Renal pelvis (tissue), 4 donors: ENCODE results near the gene PTGDR2. TPM values are rescaled to one million over a fixed set of nuclear protein-coding genes. Genes with fewer than 3 reads are reported as not detected.

ENCODE experiments used
- DNase-seq: peaks from one replicate; pipeline ENCODE4 v3.0.0-alpha.2; 2013
- polyA plus RNA-seq, 3 donors: library from polyadenylated mRNA; unstranded; fragments of 120-200 nt; gene quantifications; one replicate each; pipeline ENCODE4 v1.2.1, GENCODE V29; 2013; ENCODE audit not compliant: insufficient read length in 3 of 3

PTGDR2 gene
- polyA plus RNA-seq, 3 donors = 0.16 to 0.34 (median 0.24) TPM

DNA sequence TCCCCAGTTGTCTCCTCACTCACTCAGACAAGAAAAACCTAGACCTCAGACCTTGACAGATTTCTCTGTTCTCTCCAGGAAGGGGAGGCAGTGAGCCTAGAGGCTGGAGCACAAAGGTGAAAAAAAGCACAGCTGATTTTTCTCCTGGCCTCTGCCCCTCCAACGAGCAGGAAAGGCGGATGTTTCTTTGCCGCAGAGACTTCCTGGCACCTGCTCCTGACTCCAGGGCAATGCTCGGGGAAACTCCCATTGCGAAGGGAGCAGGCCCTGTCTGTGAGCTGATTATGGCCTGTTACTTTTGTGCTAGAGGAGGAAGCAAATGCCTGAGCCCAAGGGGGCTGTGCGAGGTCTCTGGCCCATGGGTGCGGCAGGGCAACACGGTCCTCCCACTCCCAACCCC is 45.2 kb downstream of the PTGDR2 start:
- no peak for DNase-seq

GRCh38 chr11:60810151-60810550 is 45.6 kb downstream of the PTGDR2 start:
- no peak for DNase-seq

- no peak for DNase-seq
Measured at GRCh38 chr11:60809691-60810090, 46.1 kb downstream of the PTGDR2 start.

DNA sequence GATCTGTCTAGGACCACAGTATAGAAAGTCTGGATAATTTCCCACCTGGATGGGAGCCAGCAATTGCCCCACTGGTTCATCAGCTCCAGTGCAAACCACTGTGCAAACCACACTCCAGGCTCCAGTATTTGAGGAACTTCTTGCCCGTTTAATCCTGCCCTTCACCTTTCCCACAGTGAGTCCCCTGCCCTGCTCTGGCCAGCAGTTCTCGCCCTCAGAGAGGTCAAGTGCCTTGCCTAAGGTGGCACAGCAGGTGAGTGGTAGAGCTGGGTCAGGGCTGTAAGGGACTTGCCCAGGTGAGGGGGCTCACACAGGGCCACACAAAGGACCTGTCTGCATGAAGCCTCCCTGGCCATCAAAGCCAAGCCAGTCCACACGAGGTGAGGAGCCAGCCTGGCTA is 46.5 kb downstream of the PTGDR2 start:
- DNase-seq = no peak

DNA sequence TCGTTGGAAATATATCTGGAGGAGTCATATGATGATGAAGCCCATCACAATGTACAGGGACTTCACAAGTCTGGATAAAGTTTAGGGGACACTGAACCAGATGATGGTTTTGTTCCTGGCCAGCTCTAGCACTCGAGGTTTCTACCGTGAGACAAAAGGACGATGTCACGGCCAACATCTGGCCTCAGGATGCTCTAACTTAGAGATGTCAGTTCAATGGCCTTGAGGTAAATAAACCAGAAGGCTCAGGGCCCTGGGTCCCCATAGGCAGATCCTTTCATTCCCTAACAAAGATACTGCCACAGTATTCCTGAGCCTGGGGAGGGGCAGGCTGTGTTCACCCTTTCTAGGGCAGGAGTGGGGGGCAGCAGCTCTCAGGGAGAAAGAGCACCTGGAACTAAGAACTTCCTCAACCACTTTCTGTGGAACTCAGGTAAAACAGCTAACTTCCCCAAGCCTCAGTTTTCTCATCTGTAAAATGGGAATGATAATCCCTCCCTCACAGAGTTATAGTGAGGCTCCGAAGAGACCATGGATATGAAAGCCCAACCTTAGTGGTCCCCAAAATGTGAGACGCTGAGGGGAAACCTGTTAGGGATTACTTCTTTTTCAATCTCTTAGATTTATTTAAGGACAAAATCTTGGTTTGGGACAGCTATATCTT is 52.3 kb downstream of the PTGDR2 start:
- DNase-seq = no peak

DNA sequence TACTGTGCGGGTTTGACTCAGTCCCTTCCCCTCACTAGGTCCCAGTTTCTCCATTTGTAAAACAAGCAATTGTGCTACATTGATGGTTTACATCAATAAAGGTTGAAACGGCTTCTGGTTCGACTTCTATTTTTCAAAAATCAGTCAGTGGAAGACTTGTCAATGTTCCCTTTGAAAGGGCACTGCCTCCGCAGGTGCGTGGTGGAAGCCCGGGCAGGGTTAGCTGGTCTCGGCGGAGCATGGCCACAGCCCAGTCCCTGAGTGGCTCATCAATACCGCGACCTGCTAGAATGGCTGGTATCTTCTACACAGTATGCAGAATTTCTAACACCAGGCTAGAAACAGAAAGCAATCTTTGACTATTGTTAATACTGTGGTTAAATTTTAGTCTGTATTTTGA is 54.6 kb downstream of the PTGDR2 start:
- DNase-seq = no peak

Other genes starting within 250 kb of the PTGDR2 start
- gene MS4A8, start 156.3 kb downstream of the PTGDR2 start, polyA plus RNA-seq = under 1 TPM in 1 of 3 donors, not detected in 2; 0.06 TPM
- gene MS4A18, start 131.2 kb downstream of the PTGDR2 start, polyA plus RNA-seq = not detected
- not detected for gene MS4A15, start 99.1 kb downstream of the PTGDR2 start, polyA plus RNA-seq
- under 1 TPM; 0.10 to 0.24 (median 0.12) TPM for gene MS4A10, start 70.6 kb downstream of the PTGDR2 start, polyA plus RNA-seq
- 10 to 100 TPM; 20.4 to 24.7 (median 23.5) TPM for gene CCDC86, start 13.8 kb downstream of the PTGDR2 start, polyA plus RNA-seq
- gene ZP1, start 11.6 kb upstream of the PTGDR2 start, polyA plus RNA-seq = under 1 TPM in 2 of 3 donors, not detected in 1; 0.10 to 0.11 TPM
- gene PRPF19, start 50.6 kb upstream of the PTGDR2 start, polyA plus RNA-seq = 100 to 1,000 TPM; 134 to 141 (median 141) TPM
- gene TMEM109, start 58.2 kb upstream of the PTGDR2 start, polyA plus RNA-seq = 100 to 1,000 TPM in 1 of 3 donors, 10 to 100 TPM in 2; 84.4 to 101 (median 89.5) TPM
- 10 to 100 TPM; 70.4 to 97.9 (median 94.0) TPM for gene TMEM132A, start 68.5 kb upstream of the PTGDR2 start, polyA plus RNA-seq
- 10 to 100 TPM; 16.9 to 22.2 (median 18.4) TPM for gene SLC15A3, start 96.2 kb upstream of the PTGDR2 start, polyA plus RNA-seq
- gene CD6, start 115.7 kb upstream of the PTGDR2 start, polyA plus RNA-seq = 1 to 10 TPM; 1.1 to 2.5 (median 1.8) TPM
- under 1 TPM in 2 of 3 donors, not detected in 1; 0.09 to 0.10 TPM for gene CD5, start 246.5 kb upstream of the PTGDR2 start, polyA plus RNA-seq